ENCODE data around the gene NOP53. TPM values are rescaled to one million over a fixed set of nuclear protein-coding genes. Genes with fewer than 3 reads are reported as not detected.
"Not testable (repeated sequence)": the region's sequence is repeated elsewhere in the genome, so short reads cannot be mapped to it uniquely, and the experiment has no call there.

The NOP53 gene
- total and polyA plus RNA-seq, 3 donors from 2014 or later = 166 to 325 (median 309) TPM

- 62 to 83% methylated on average over 3 to 25 of the region's 25 CpGs for WGBS, 2 donors
- H3K27me3 ChIP-seq = no peaks in the 10 kb centered on the region
- H3K4me3 ChIP-seq = no peak overlapping the region
- H3K27ac ChIP-seq = no peak overlapping the region
- H3K4me1 ChIP-seq = no peaks in the 10 kb centered on the region
- H3K36me3 ChIP-seq (ENCODE audit: low read depth, missing control alignments) = no peaks in the 10 kb centered on the region
- TF ChIP-seq, protein P1, sequence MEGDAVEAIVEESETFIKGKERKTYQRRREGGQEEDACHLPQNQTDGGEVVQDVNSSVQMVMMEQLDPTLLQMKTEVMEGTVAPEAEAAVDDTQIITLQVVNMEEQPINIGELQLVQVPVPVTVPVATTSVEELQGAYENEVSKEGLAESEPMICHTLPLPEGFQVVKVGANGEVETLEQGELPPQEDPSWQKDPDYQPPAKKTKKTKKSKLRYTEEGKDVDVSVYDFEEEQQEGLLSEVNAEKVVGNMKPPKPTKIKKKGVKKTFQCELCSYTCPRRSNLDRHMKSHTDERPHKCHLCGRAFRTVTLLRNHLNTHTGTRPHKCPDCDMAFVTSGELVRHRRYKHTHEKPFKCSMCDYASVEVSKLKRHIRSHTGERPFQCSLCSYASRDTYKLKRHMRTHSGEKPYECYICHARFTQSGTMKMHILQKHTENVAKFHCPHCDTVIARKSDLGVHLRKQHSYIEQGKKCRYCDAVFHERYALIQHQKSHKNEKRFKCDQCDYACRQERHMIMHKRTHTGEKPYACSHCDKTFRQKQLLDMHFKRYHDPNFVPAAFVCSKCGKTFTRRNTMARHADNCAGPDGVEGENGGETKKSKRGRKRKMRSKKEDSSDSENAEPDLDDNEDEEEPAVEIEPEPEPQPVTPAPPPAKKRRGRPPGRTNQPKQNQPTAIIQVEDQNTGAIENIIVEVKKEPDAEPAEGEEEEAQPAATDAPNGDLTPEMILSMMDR (IDR thresholded peaks at IDR 0.05) = no peak
- TF ChIP-seq POLR2A (IDR thresholded peaks at IDR 0.05) = no peak
- DNase-seq = no peak
- intact Hi-C loops (cut with DNase I; ENCODE audit: low total_unique reads) = no loop called here
- no peaks in the 10 kb centered on the region for H3K9me3 ChIP-seq
These were observed 57.2 kb downstream of the NOP53 start for GRCh38 chr19:47802521-47803043.

- DNase-seq; H3K36me3 ChIP-seq (ENCODE audit: low read depth, missing control alignments); H3K9me3 ChIP-seq; H3K27me3 ChIP-seq; intact Hi-C loops (cut with DNase I; ENCODE audit: low total_unique reads); H3K27ac ChIP-seq; H3K4me3 ChIP-seq; H3K4me1 ChIP-seq: not testable (repeated sequence)
- WGBS, 2 donors = 54 to 64% methylated on average over 12 to 19 of the region's 21 CpGs
These were observed 57.8 kb downstream of the NOP53 start for GRCh38 chr19:47803148-47803547.

GRCh38 chr19:47803671-47804070, 58.3 kb downstream of the NOP53 start:
- intact Hi-C loops (cut with DNase I; ENCODE audit: low total_unique reads); H3K36me3 ChIP-seq (ENCODE audit: low read depth, missing control alignments): not testable (repeated sequence)
- 82% methylated on average over 10 of the region's 12 CpGs; no CpG with 5 or more reads in 1 of the 2 donors for WGBS, 2 donors

GRCh38 chr19:47804451-47804850, 59.1 kb downstream of the NOP53 start, which contains the start of gene TPRX1:
TPRX1 (minus strand) TSS chr19:47804551; CDS start chr19:47804539, 12 bp downstream.
- H3K27me3 ChIP-seq; H3K36me3 ChIP-seq (ENCODE audit: low read depth, missing control alignments); H3K9me3 ChIP-seq; H3K4me1 ChIP-seq; intact Hi-C loops (cut with DNase I; ENCODE audit: low total_unique reads); DNase-seq; H3K4me3 ChIP-seq; H3K27ac ChIP-seq: not testable (repeated sequence)
- WGBS, 2 donors = 79 to 88% methylated on average over 4 to 5 of the region's 5 CpGs

More at GRCh38 chr19:47803671-47804070, 58.3 kb downstream of the NOP53 start:
- not testable (repeated sequence) for H3K4me3 ChIP-seq, DNase-seq, H3K9me3 ChIP-seq, H3K27me3 ChIP-seq, H3K27ac ChIP-seq, H3K4me1 ChIP-seq

DNA sequence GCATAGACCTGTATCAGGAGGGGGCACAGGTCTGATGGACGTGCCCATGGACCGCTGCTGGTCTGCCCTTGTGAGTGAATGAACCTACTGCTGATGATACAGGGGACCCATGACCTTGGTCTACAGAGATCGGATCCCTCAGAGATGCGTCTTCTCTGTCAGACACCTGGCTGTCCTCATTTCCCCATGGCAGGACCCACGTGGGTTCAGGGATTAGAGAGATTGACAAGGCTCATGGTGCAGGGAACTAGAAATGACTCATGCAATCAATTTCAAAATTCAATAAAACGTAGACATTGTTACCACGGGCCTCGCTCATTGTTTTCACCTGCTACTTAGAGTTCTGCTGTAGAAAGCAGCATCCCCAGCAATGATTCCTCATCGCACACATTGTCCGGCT, 60.0 kb downstream of the NOP53 start:
- intact Hi-C loops (cut with DNase I; ENCODE audit: low total_unique reads) = no loop called here
- TF ChIP-seq POLR2A (IDR thresholded peaks at IDR 0.05) = no peak
- TF ChIP-seq, protein P1 (IDR thresholded peaks at IDR 0.05) = no peak
- Histone ChIP-seq H3K36me3 (ENCODE audit: low read depth, missing control alignments) (no peaks in the 10 kb centered on the region), H3K9me3 (no peaks in the 10 kb centered on the region), H3K27ac (no peak overlapping the region), H3K4me3 (no peak overlapping the region), H3K27me3 (no peaks in the 10 kb centered on the region), H3K4me1 (no peaks in the 10 kb centered on the region)
- no peak for DNase-seq
- WGBS, 2 donors = 85% methylated on average over 6 to 10 of the region's 10 CpGs

GRCh38 chr19:47806435-47806834, 61.1 kb downstream of the NOP53 start:
- WGBS, 2 donors = 91 to 95% methylated on average over 6 of the region's 6 CpGs
- no peak for DNase-seq
- no peaks in the 10 kb centered on the region for H3K9me3 ChIP-seq
- H3K27ac ChIP-seq = no peak overlapping the region
- no peaks in the 10 kb centered on the region for H3K36me3 ChIP-seq (ENCODE audit: low read depth, missing control alignments)
- intact Hi-C loops (cut with DNase I; ENCODE audit: low total_unique reads) = no loop called here
- H3K4me3 ChIP-seq = no peak overlapping the region
- H3K27me3 ChIP-seq = no peaks in the 10 kb centered on the region
- TF ChIP-seq, protein P1 (IDR thresholded peaks at IDR 0.05) = no peak
- no peak for TF ChIP-seq POLR2A (IDR thresholded peaks at IDR 0.05)
- no peaks in the 10 kb centered on the region for H3K4me1 ChIP-seq

Small RNA genes within 50 kb of the gene (small RNA-seq; reads per million reads assigned to genes)
- 0 reads per million in 2 donors for gene AC008745.1
- 0 reads per million in 2 donors for gene SNORD23

Other genes with a start within 250 kb of the NOP53 start
- 100 to 1,000 TPM; 227 to 257 TPM for gene NAPA, start 230.5 kb upstream of the NOP53 start, total RNA-seq
- 194 TPM for gene NAPA, start 230.5 kb upstream of the NOP53 start, polyA plus RNA-seq (ENCODE audit: insufficient read depth, low read depth, low replicate concordance)
- gene ZNF541, start 172.4 kb upstream of the NOP53 start, total RNA-seq = 10 to 100 TPM; 30.4 to 51.5 TPM
- gene ZNF541, start 172.4 kb upstream of the NOP53 start, polyA plus RNA-seq (ENCODE audit: insufficient read depth, low read depth, low replicate concordance) = 42.0 TPM
- 10 to 100 TPM; 13.5 to 19.2 TPM for gene BICRA, start 136.4 kb upstream of the NOP53 start, total RNA-seq
- 9.2 TPM for gene BICRA, start 136.4 kb upstream of the NOP53 start, polyA plus RNA-seq (ENCODE audit: insufficient read depth, low read depth, low replicate concordance)
- gene EHD2, start 32.1 kb upstream of the NOP53 start, total RNA-seq = 10 to 100 TPM; 26.8 to 33.9 TPM
- 37.0 TPM for gene EHD2, start 32.1 kb upstream of the NOP53 start, polyA plus RNA-seq (ENCODE audit: insufficient read depth, low read depth, low replicate concordance)
- 100 to 1,000 TPM; 170 to 194 TPM for gene SELENOW, start 33.2 kb downstream of the NOP53 start, total RNA-seq
- 197 TPM for gene SELENOW, start 33.2 kb downstream of the NOP53 start, polyA plus RNA-seq (ENCODE audit: insufficient read depth, low read depth, low replicate concordance)
- under 1 TPM; 0.55 to 0.62 TPM for gene TPRX1, start 59.0 kb downstream of the NOP53 start, total RNA-seq
- gene TPRX1, start 59.0 kb downstream of the NOP53 start, polyA plus RNA-seq (ENCODE audit: insufficient read depth, low read depth, low replicate concordance) = 1.2 TPM
- under 1 TPM; 0.12 to 0.55 TPM for gene CRX, start 76.4 kb downstream of the NOP53 start, total RNA-seq
- gene CRX, start 76.4 kb downstream of the NOP53 start, polyA plus RNA-seq (ENCODE audit: insufficient read depth, low read depth, low replicate concordance) = not detected
- under 1 TPM; 0.37 to 0.63 TPM for gene TPRX2, start 113.7 kb downstream of the NOP53 start, total RNA-seq
- 0.53 TPM for gene TPRX2, start 113.7 kb downstream of the NOP53 start, polyA plus RNA-seq (ENCODE audit: insufficient read depth, low read depth, low replicate concordance)
- 1 to 10 TPM in 1 of 2 donors, under 1 TPM in 1; 0.24 to 1.2 TPM for gene SULT2A1, start 140.8 kb downstream of the NOP53 start, total RNA-seq
- gene SULT2A1, start 140.8 kb downstream of the NOP53 start, polyA plus RNA-seq (ENCODE audit: insufficient read depth, low read depth, low replicate concordance) = 2.3 TPM
- under 1 TPM in 1 of 2 donors, not detected in 1; 0.71 TPM for gene BSPH1, start 246.6 kb downstream of the NOP53 start, total RNA-seq
- not detected for gene BSPH1, start 246.6 kb downstream of the NOP53 start, polyA plus RNA-seq (ENCODE audit: insufficient read depth, low read depth, low replicate concordance)
- gene ELSPBP1, start 249.1 kb downstream of the NOP53 start, total RNA-seq = 1 to 10 TPM in 1 of 2 donors, under 1 TPM in 1; 0.25 to 1.1 TPM
- gene ELSPBP1, start 249.1 kb downstream of the NOP53 start, polyA plus RNA-seq (ENCODE audit: insufficient read depth, low read depth, low replicate concordance) = 1.2 TPM